Esophagus (tissue), 2 donors: ENCODE data around the gene UNC13A. TPM values are rescaled to one million over a fixed set of nuclear protein-coding genes. Genes with fewer than 3 reads are reported as not detected.

Source experiments
- H3K27ac ChIP-seq, 2 donors: one replicate each; pipeline ENCODE4 v1.5.1; 2013; ENCODE audit warnings: low read depth in 2 of 2, mild to moderate bottlenecking in 2 of 2, inconsistent platforms in 1 of 2, low read length in 1 of 2, moderate library complexity in 1 of 2
- H3K27me3 ChIP-seq, 2 donors: one replicate each; pipeline ENCODE4 v1.6.1; 2013; ENCODE audit warnings: low read length in 2 of 2, control low read depth in 1 of 2, mild to moderate bottlenecking in 1 of 2; ENCODE audit not compliant: insufficient read depth in 2 of 2, control insufficient read depth in 1 of 2
- H3K36me3 ChIP-seq, 2 donors: one replicate each; pipeline ENCODE4 v1.6.1; 2013; ENCODE audit warnings: low read length in 1 of 2; ENCODE audit not compliant: control insufficient read depth in 2 of 2, insufficient read depth in 2 of 2
- H3K4me1 ChIP-seq, 2 donors: one replicate each; pipeline ENCODE4 v1.6.1; 2013; ENCODE audit warnings: low read length in 1 of 2; ENCODE audit not compliant: control insufficient read depth in 2 of 2, insufficient read depth in 2 of 2
- H3K4me3 ChIP-seq, 2 donors: one replicate each; pipeline ENCODE4 v1.5.1; 2013; ENCODE audit warnings: low read length in 2 of 2, mild to moderate bottlenecking in 2 of 2, low read depth in 1 of 2, moderate library complexity in 1 of 2
- H3K9me3 ChIP-seq, 2 donors: one replicate each; pipeline ENCODE4 v1.6.1; 2013; ENCODE audit warnings: mild to moderate bottlenecking in 2 of 2, low read depth in 1 of 2, low read length in 1 of 2, moderate library complexity in 1 of 2; ENCODE audit not compliant: control insufficient read depth in 2 of 2, insufficient read depth in 1 of 2
- WGBS, 2 donors: extraction: QIAGEN DNeasy Blood & Tissue Kit; methylation state at CpG; one replicate each; pipeline ENCODE4 v1.1.7; 2013; 5-methylcytosine and 5-hydroxymethylcytosine counted together
- polyA plus RNA-seq, 2 donors: library from polyadenylated mRNA; stranded (reverse); fragments of 200-250 nt; gene quantifications; one replicate each; pipeline ENCODE4 v1.2.3, GENCODE V29; 2013
- donor health status: healthy with polysubstance abuse.
- donor health status: Bipolar disorder and iron deficiency.

UNC13A gene
- polyA plus RNA-seq, 2 donors = 0.02 to 0.04 TPM

DNA sequence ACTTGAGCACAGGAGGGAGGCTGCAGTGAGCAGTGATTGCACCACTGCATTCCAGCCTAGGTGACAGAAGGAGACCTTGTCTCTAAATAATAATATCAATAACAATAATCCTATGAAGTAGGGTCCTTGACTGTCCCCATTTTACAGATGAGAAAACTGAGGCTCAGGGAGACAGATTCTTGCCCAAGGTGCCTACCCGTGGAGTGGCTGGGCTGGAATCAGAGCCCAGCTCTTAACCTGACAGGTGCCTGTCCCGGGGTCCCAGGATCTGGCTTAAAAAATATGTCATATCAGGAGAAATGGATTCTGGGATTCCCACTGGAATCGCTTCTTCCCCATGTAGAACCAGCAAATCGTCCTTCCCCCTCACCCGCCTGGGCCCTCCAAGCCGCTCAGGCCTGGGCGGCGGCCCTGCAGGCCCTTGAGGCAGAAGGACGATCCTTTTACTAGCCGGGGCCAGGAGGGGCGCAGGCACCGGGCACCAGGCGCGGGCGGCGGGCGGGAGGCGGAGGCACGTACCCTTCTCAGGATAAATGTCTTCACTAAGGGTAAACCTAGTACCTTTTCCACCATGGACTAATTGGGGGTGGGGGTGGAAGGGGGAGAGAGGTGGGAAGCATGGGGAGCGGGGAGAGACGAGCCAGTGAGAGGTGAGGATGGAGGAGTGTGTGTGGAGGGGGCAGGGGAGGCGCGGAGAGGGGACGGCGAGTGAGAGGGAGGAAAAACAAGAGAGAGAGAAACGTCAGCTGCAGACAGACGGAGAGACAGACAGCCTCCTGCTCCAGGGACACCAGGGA, 72.1 kb downstream of the UNC13A start:
- Histone ChIP-seq H3K4me1 (no peaks in the 10 kb centered on the region), H3K27me3 (peaks cover 0 to 2% of the 10 kb centered on the region in 2 donors), H3K9me3 (no peaks in the 10 kb centered on the region), H3K4me3 (peak overlapping the region in 1 of 2 donors; percentile 3), H3K36me3 (no peaks in the 10 kb centered on the region), H3K27ac (no peak overlapping the region)
- 25 to 29% methylated on average over 27 of the region's 27 CpGs for WGBS, 2 donors

DNA sequence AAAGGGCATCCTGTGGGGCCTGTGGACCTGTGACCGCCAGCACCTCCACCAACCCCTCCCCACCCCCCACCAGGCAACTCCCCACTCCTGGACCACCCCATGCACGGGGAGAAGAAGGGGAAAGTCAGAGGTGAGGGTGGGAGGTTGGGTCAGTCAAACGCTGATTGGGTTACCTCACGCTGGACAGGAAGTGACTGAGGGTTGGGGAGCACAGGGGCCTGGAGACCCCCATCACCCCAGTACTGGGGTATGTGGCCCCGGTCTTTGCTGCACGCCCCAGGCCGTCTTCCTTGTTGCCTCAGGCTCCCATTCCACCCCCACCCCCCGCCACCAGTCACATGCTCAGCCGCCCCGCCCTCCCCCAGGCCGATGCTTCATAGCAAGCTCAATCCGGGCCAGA, 73.7 kb downstream of the UNC13A start:
- H3K27ac ChIP-seq = no peak overlapping the region
- 75 to 82% methylated on average over 12 of the region's 12 CpGs for WGBS, 2 donors
- H3K9me3 ChIP-seq = no peaks in the 10 kb centered on the region
- H3K4me1 ChIP-seq = no peaks in the 10 kb centered on the region
- no peaks in the 10 kb centered on the region for H3K36me3 ChIP-seq
- no peak overlapping the region for H3K4me3 ChIP-seq
- H3K27me3 ChIP-seq = peaks cover 0 to 2% of the 10 kb centered on the region in 2 donors

- no peaks in the 10 kb centered on the region for H3K4me1 ChIP-seq
- WGBS, 2 donors = 71 to 76% methylated on average over 7 of the region's 7 CpGs
- no peaks in the 10 kb centered on the region for H3K36me3 ChIP-seq
- H3K4me3 ChIP-seq = no peak overlapping the region
- H3K27me3 ChIP-seq = peaks cover 0 to 2% of the 10 kb centered on the region in 2 donors
- no peak overlapping the region for H3K27ac ChIP-seq
- no peaks in the 10 kb centered on the region for H3K9me3 ChIP-seq
Observed at GRCh38 chr19:17611462-17612244, 76.5 kb downstream of the UNC13A start.

DNA sequence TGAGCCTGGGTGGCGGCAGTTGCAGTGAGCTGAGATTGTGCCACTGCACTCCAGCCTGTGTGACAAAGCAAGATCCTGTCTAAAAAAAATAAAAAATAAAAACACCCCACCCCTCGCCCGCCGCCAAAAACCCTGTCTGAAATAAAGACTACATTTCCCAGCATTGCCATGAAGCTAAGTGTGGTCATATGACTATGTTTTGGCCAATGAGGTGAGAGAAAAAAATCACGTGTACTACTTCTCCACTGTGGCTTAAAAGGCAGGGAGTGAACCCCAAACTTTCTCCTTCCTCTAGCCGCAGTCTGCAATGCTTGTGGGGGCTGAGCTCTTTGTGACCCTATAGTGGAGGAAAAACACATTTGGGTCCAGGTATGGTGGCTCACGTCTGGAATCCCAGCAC, 77.8 kb downstream of the UNC13A start:
- peaks cover 0 to 2% of the 10 kb centered on the region in 2 donors for H3K27me3 ChIP-seq
- WGBS, 2 donors = 63 to 65% methylated on average over 7 of the region's 7 CpGs
- no peaks in the 10 kb centered on the region for H3K36me3 ChIP-seq
- no peak overlapping the region for H3K4me3 ChIP-seq
- H3K9me3 ChIP-seq = peaks cover 0 to 3% of the 10 kb centered on the region in 2 donors
- H3K27ac ChIP-seq = no peak overlapping the region
- peaks cover 5 to 8% of the 10 kb centered on the region in 2 donors for H3K4me1 ChIP-seq

DNA sequence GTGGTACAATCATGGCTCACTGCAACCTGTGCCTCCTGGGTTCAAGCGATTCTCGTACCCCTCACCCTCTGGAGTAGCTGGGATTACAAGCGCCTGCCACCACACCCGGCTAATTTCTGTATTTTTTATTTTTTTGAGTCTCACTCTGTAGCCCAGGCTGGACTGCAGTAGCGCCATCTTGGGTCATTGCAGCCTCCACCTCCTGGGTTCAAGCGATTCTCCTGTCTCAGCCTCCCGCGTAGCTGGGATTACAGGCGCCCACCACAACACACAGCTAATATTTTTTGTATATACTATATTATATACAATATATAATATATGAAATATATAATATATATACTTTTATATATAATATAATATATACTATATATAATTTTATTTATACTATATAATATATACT, 80.2 kb downstream of the UNC13A start:
- H3K27me3 ChIP-seq = no peaks in the 10 kb centered on the region
- H3K27ac ChIP-seq = no peak overlapping the region
- H3K4me3 ChIP-seq = no peak overlapping the region
- 96% methylated on average over 9 of the region's 9 CpGs for WGBS, 2 donors
- H3K9me3 ChIP-seq = peaks cover 0 to 3% of the 10 kb centered on the region in 2 donors
- H3K36me3 ChIP-seq = no peaks in the 10 kb centered on the region
- H3K4me1 ChIP-seq = peaks cover 5 to 8% of the 10 kb centered on the region in 2 donors

GRCh38 chr19:17606590-17607185, 81.5 kb downstream of the UNC13A start:
- Histone ChIP-seq H3K4me1 (peaks cover 5 to 8% of the 10 kb centered on the region in 2 donors), H3K9me3 (peaks cover 0 to 3% of the 10 kb centered on the region in 2 donors), H3K36me3 (no peaks in the 10 kb centered on the region), H3K4me3 (peak overlapping the region in 1 of 2 donors; percentile 32), H3K27ac (no peak overlapping the region), H3K27me3 (no peaks in the 10 kb centered on the region)
- 19 to 22% methylated on average over 18 of the region's 18 CpGs for WGBS, 2 donors

- Histone ChIP-seq H3K36me3 (no peaks in the 10 kb centered on the region), H3K27me3 (no peaks in the 10 kb centered on the region), H3K27ac (no peak overlapping the region), H3K4me1 (peaks cover 5 to 8% of the 10 kb centered on the region in 2 donors), H3K9me3 (peaks cover 0 to 3% of the 10 kb centered on the region in 2 donors), H3K4me3 (peak overlapping the region in 1 of 2 donors; percentile 32)
- WGBS, 2 donors = 2 to 6% methylated on average over 79 to 85 of the region's 85 CpGs
Observed at GRCh38 chr19:17605761-17606589, 82.2 kb downstream of the UNC13A start.

GRCh38 chr19:17605117-17605516, 83.0 kb downstream of the UNC13A start:
- H3K27me3 ChIP-seq = no peaks in the 10 kb centered on the region
- H3K27ac ChIP-seq = no peak overlapping the region
- H3K4me3 ChIP-seq = no peak overlapping the region
- H3K4me1 ChIP-seq = peaks cover 5 to 8% of the 10 kb centered on the region in 2 donors
- 84 to 89% methylated on average over 8 of the region's 8 CpGs for WGBS, 2 donors
- H3K9me3 ChIP-seq = peaks cover 0 to 3% of the 10 kb centered on the region in 2 donors
- no peaks in the 10 kb centered on the region for H3K36me3 ChIP-seq
